ENCODE data around the gene PDE6D. TPM values are rescaled to one million over a fixed set of nuclear protein-coding genes. Genes with fewer than 3 reads are reported as not detected.

Gene PDE6D
- 27.3 and 28.2 TPM in 2 replicates for total RNA-seq

GRCh38 chr2:231780909-231781797, at the start of gene PDE6D:
Gene PDE6D, minus strand, starts transcription at chr2:231781282. Its CDS starts 168 bp downstream, at chr2:231781114.

GRCh38 chr2:231786177-231786916, 5.3 kb upstream of the PDE6D start, which contains the start of gene COPS7B:
Gene COPS7B, plus strand, starts transcription at chr2:231786445. Its CDS starts 2,126 bp downstream, at chr2:231788571.

DNA sequence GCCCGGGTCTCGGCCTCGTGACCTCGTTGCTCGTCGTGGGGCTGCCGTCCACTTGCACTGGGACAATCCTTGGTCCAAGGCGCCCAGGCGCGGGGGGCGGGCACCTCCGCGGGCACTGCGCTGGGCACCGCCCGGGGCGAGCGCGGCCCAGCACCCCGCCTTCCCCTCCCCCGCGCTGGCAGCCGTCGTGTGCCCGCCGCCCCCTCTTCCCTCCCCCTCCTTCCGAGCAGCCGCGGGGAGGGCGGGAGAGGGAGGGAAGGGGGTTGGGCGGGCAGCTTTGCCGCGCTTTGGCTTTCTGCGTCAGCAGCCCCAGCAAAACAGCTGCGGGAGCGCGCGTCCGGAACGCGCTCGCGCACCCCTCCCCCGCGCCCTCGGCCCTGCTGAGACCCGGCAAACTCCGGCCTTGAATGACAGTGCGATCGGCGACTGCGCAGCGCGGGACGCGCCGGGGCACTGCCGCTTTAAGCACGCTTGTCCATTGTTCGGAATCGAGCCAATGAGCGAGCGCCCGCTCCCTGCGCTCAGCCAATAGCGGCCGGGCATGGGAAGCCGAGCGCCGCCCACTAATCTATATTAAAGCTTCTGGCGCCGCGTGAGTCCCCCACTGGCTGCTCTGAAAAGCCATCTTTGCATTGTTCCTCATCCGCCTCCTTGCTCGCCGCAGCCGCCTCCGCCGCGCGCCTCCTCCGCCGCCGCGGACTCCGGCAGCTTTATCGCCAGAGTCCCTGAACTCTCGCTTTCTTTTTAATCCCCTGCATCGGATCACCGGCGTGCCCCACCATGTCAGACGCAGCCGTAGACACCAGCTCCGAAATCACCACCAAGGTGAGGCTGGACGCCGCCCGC, 72.9 kb downstream of the PDE6D start, which contains the start of gene PTMA:
Gene PTMA (plus strand): TSS at position 599 of the 846 bp plus-strand sequence. CDS start 182 bp downstream, at position 781.

Other genes starting within 250 kb of the PDE6D start
- not detected in 2 replicates for gene TEX44, start 188.4 kb downstream of the PDE6D start, total RNA-seq
- 789 and 1,409 TPM in 2 replicates for gene PTMA, start 72.8 kb downstream of the PDE6D start, total RNA-seq
- 29.1 and 32.8 TPM in 2 replicates for gene COPS7B, start 5.2 kb upstream of the PDE6D start, total RNA-seq
- gene NPPC, start 145.1 kb upstream of the PDE6D start, total RNA-seq: not detected in 2 replicates
- gene DIS3L2, start 180.4 kb upstream of the PDE6D start, total RNA-seq: 10.4 and 17.8 TPM in 2 replicates

Measured in hair follicular keratinocyte (primary cell).